Measurements from ENCODE around the gene TUBA8. TPM values are rescaled to one million over a fixed set of nuclear protein-coding genes. Genes with fewer than 3 reads are reported as not detected.
"Not testable (repeated sequence)": the region's sequence is repeated elsewhere in the genome, so short reads cannot be mapped to it uniquely, and the experiment has no call there.

Gene TUBA8
- polyA plus RNA-seq, 1 experiment, result 2.7 TPM

DNA sequence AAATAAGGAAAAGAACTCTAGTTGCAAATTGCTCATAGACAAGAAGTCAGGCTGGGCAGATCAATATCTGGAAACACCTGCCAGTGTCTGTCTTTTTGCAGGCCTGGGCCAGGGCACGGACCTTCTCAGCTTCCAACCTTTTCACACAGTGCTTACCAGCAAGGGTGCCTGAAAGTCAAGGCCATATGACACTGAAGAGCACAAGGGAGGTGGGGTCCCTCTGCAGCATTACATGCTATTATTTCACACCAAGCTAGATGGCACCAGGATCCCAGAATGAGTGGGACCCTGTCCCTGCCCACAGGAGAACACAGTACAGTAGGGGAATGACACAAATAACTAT is 38.7 kb upstream of the TUBA8 start:
- H3K27ac ChIP-seq (ENCODE audit: low read depth, low read length), result no peak overlapping the region
- ChIA-PET POLR2A (interaction anchor here (0.6 kb wide), 1 partner anchor 34 kb away, joined by 7 read pairs; no protein-coding TSS in a partner anchor), CTCF (interaction anchor here (1.0 to 8.8 kb wide), 4 partner anchors 38 to 329 kb away, joined by 3 to 226 read pairs (median 4); no protein-coding TSS in a partner anchor)
- TF ChIP-seq, protein P1, sequence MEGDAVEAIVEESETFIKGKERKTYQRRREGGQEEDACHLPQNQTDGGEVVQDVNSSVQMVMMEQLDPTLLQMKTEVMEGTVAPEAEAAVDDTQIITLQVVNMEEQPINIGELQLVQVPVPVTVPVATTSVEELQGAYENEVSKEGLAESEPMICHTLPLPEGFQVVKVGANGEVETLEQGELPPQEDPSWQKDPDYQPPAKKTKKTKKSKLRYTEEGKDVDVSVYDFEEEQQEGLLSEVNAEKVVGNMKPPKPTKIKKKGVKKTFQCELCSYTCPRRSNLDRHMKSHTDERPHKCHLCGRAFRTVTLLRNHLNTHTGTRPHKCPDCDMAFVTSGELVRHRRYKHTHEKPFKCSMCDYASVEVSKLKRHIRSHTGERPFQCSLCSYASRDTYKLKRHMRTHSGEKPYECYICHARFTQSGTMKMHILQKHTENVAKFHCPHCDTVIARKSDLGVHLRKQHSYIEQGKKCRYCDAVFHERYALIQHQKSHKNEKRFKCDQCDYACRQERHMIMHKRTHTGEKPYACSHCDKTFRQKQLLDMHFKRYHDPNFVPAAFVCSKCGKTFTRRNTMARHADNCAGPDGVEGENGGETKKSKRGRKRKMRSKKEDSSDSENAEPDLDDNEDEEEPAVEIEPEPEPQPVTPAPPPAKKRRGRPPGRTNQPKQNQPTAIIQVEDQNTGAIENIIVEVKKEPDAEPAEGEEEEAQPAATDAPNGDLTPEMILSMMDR (IDR thresholded peaks at IDR 0.05; ENCODE audit: low read depth, low read length), result no peak
- H3K4me3 ChIP-seq (ENCODE audit: low read depth, low read length), result no peak overlapping the region
- no peaks in the 10 kb centered on the region for H3K9me3 ChIP-seq (ENCODE audit: control insufficient read depth, insufficient read depth, low read length)
- no peak for DNase-seq (ENCODE audit: low read depth, low spot score)
- no peaks in the 10 kb centered on the region for H3K27me3 ChIP-seq (ENCODE audit: control insufficient read depth, insufficient read depth, low read length)

DNA sequence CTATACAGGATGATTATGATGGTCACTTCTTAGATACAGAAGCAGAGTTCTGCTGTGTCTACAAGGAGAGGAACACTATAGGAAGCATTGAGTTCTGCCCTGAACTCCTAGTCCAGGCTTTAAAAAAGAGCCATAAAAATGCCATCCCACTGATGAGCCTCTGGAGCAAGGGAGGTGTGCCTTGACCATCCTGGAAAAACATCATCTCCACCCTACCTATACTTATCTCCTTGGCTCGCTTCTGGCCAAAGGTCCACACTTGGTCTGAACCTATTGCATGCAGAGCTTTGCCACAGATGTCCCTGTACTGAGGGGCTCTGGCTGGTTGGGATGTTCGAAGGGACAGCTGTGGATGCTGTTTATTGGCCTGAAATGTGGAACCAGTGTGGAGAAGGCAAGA is 37.1 kb upstream of the TUBA8 start:
- ChIA-PET CTCF (interaction anchor here (1.4 to 8.8 kb wide), 2 partner anchors 239 to 243 kb away, joined by 3 to 226 read pairs; no protein-coding TSS in a partner anchor), POLR2A (no interaction called here)
- TF ChIP-seq, protein P1 (IDR thresholded peaks at IDR 0.05; ENCODE audit: low read depth, low read length), result no peak
- no peaks in the 10 kb centered on the region for H3K27me3 ChIP-seq (ENCODE audit: control insufficient read depth, insufficient read depth, low read length)
- DNase-seq (ENCODE audit: low read depth, low spot score), result no peak
- H3K9me3 ChIP-seq (ENCODE audit: control insufficient read depth, insufficient read depth, low read length), result no peaks in the 10 kb centered on the region; the same call in 1 of the 2 replicates
- no peak overlapping the region for H3K27ac ChIP-seq (ENCODE audit: low read depth, low read length)
- no peak overlapping the region for H3K4me3 ChIP-seq (ENCODE audit: low read depth, low read length)

DNA sequence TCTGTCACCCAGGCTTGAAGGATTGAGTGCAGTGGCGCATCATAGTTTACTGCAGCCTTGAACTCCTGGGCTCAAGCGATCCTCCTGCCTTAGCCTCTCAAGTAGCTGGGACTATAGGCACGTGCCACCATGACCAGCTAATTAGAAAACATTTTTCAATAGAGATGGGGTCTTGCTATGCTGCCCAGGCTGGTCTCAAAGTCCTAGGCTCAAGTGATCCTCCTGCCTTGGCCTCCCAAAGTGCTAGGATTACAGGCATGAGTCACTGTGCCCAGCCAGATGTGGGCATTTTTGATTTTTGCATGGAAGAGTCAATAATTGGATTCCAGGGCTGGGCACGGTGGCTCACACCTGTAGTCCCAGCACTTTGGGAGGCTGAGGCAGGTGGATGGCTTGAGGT is 36.7 kb upstream of the TUBA8 start:
- H3K27ac ChIP-seq (ENCODE audit: low read depth, low read length); H3K4me3 ChIP-seq (ENCODE audit: low read depth, low read length); H3K9me3 ChIP-seq (ENCODE audit: control insufficient read depth, insufficient read depth, low read length); H3K27me3 ChIP-seq (ENCODE audit: control insufficient read depth, insufficient read depth, low read length); POLR2A ChIA-PET; DNase-seq (ENCODE audit: low read depth, low spot score): not testable (repeated sequence)
- CTCF ChIA-PET, result interaction anchor here (1.9 to 8.8 kb wide), 5 partner anchors 48 to 244 kb away, joined by 4 to 226 read pairs (median 36); partner anchors contain the start of gene MICAL3

DNA sequence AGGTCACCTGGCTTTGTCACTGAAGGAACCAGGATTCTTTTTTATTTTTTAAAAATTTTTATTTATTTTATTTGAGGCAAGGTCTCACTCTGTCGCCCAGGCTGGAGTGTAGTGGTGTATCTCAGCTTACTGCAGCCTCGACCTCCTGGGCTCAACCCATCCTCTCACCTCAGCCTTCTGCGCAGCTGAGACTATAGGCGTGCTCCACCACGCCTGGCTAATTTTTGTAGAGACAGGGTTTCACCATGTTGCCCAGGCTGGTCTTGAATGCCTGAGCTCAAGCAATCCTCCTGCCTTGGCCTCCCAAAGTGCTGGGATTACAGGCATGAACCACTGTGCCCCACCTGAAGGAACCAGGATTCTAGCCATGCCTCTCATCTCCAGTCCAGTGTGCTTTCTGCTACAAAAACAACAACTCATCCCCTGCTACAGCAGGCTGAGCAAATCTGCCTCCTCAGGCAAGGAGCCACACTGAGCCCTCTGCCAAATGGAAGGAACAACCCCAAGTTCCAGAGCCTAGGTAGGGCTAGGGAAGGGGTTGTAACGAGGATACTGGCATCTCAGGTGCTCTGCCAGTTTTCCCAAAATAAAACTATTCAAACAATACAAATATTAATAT is 35.4 kb upstream of the TUBA8 start:
- POLR2A ChIA-PET, result interaction anchor here (1.8 kb wide), 1 partner anchor 245 kb away, joined by 5 read pairs; no protein-coding TSS in a partner anchor
- DNase-seq (ENCODE audit: low read depth, low spot score), result no peak

DNA sequence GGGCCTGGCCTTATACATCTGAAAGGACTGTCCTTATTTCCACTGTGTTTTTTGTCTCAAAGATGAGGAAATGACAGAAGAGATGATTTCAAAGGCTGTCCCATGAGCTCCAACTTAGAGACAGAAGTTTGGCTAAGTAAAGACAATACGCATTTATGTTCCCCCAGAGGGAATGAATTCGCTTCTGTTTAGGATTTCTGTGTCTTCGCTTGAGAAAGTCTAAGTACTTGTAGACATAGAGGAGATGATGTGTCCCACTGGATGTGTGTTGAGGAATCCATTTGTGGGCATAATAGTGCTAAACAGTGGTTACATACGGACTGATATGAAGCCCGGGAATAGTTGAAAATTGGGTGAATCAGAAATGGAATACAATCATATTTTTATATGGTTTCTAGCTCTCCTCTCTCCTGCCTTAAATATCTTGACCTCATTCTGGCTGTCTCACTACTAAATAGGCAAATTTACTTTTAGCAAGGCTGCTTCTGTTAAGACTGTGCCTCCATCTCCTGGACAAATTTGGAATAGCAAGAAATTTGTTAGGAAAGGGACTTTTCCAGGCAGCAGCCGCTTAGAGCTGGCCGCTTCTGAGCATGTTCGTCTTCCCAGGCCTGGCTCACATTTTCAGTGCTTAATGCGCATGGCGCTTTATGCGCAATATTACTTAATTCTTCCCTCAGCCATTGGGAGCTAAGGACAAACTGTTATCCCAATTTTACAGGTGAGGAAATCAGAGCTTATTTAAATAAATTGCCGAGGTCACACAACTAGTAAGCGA is 34.7 kb upstream of the TUBA8 start:
- ChIA-PET POLR2A (interaction anchor here (0.6 to 1.8 kb wide), 3 partner anchors 38 to 246 kb away, joined by 4 to 5 read pairs (median 5); no protein-coding TSS in a partner anchor), CTCF (interaction anchor here (0.5 to 8.8 kb wide), 92 partner anchors 7 to 518 kb away, joined by 3 to 226 read pairs (median 5); partner anchors contain the start of gene MICAL3)
- TF ChIP-seq, protein P1 (IDR thresholded peaks at IDR 0.05; ENCODE audit: low read depth, low read length), result peak; percentile 91
- Histone ChIP-seq H3K27ac (ENCODE audit: low read depth, low read length) (no peak overlapping the region), H3K27me3 (ENCODE audit: control insufficient read depth, insufficient read depth, low read length) (no peaks in the 10 kb centered on the region), H3K9me3 (ENCODE audit: control insufficient read depth, insufficient read depth, low read length) (no peaks in the 10 kb centered on the region; the same call in 1 of the 2 replicates), H3K4me3 (ENCODE audit: low read depth, low read length) (no peak overlapping the region)
- DNase-seq (ENCODE audit: low read depth, low spot score), result peak; percentile 80

More for the DNA sequence above, 35.4 kb upstream of the TUBA8 start:
- no peaks in the 10 kb centered on the region for H3K27me3 ChIP-seq (ENCODE audit: control insufficient read depth, insufficient read depth, low read length)
- no peak overlapping the region for H3K27ac ChIP-seq (ENCODE audit: low read depth, low read length)
- H3K4me3 ChIP-seq (ENCODE audit: low read depth, low read length), result no peak overlapping the region
- TF ChIP-seq, protein P1 (IDR thresholded peaks at IDR 0.05; ENCODE audit: low read depth, low read length), result no peak
- no peaks in the 10 kb centered on the region; the same call in 1 of the 2 replicates for H3K9me3 ChIP-seq (ENCODE audit: control insufficient read depth, insufficient read depth, low read length)
- CTCF ChIA-PET, result interaction anchor here (0.6 to 8.8 kb wide), 62 partner anchors 10 to 517 kb away, joined by 3 to 226 read pairs (median 6); partner anchors contain the start of gene MICAL3
